GM18519 (cell line): Measurements from ENCODE around the gene NGDN.

Source experiments
- ATAC-seq: cut with Tn5 transposase; IDR thresholded peaks from one replicate; pipeline ENCODE4 v1.9.1; 2021; ENCODE audit warnings: mild to moderate bottlenecking, moderate library complexity; ENCODE audit not compliant: unreplicated experiment, low FRiP score

NGDN gene

GRCh38 chr14:23518709-23519108 lies 49.2 kb downstream of the NGDN start:
- no peak for ATAC-seq

GRCh38 chr14:23520899-23521533 lies 51.5 kb downstream of the NGDN start:
- ATAC-seq, result no peak

- ATAC-seq, result no peak
Observed at GRCh38 chr14:23521785-23522640, 52.5 kb downstream of the NGDN start.

- ATAC-seq, result no peak
Observed at GRCh38 chr14:23522643-23523198, 53.2 kb downstream of the NGDN start.

- ATAC-seq, result no peak
Observed at GRCh38 chr14:23523229-23524016, 53.9 kb downstream of the NGDN start.

GRCh38 chr14:23524954-23525353 lies 55.5 kb downstream of the NGDN start:
- no peak for ATAC-seq

- no peak for ATAC-seq
Observed at GRCh38 chr14:23525611-23526010, 56.1 kb downstream of the NGDN start.
